HG02610 (cell line): Measurements from ENCODE around the gene SLC48A1.

Source experiments
- ATAC-seq: cut with Tn5 transposase; IDR thresholded peaks from one replicate; pipeline ENCODE4 v1.9.1; 2021; ENCODE audit warnings: mild to moderate bottlenecking, moderate library complexity; ENCODE audit not compliant: unreplicated experiment

SLC48A1 gene

DNA sequence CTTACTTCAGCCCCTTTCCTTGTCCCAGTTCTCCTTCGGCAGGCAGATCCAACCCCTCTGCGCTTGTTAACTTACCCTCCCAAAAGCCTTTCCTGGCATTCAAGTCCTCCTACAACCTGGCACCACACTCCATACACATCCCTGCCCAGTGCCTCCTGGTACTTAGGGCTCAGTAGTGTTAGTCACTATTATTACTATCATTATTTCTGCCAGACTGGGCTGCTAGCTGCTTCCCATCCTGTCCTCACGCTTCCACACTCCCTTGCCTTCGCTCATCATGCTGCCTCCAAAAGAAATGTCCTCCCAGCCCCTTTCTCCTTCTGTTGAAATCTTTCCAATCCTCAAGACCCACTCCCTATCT lies 48.3 kb downstream of the SLC48A1 start:
- no peak for ATAC-seq

DNA sequence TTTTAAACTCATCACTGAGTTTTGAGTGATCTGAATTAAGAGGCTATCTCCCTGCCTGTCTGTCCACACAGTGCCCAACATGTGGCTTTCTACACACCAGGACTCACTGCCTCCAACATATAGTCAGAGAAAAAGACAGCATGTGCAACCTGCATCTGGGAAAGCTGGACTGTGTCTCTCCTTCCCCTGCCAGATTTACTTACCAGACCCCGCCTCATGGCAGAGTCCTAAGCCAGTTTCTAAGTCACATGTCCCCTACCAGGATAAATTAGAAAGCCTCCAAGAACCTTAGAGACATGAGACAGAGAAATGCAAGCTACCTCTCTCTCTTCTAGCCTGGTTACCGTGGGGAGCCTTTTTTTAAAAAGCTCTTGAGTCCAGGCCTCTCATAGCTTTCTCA lies 49.4 kb downstream of the SLC48A1 start:
- no peak for ATAC-seq

DNA sequence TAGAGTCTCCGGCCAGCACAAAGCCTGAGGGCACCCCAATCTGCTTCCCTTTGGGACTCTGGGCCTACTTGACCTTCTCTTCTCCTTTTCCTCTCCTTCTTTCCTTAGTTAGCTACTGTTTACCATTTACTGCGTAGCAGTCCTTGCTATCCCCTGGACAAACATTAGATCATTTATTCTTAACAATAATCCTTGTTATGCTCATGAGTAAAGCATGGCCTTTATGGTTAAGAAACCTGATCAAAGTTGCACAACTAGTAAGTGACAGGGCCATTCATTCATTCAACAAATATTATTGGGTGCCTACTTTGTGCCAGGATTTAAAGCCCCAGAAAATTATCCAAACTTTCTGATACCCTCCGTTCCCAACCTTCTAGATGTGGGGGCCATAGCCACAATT lies 49.8 kb downstream of the SLC48A1 start:
- no peak for ATAC-seq

DNA sequence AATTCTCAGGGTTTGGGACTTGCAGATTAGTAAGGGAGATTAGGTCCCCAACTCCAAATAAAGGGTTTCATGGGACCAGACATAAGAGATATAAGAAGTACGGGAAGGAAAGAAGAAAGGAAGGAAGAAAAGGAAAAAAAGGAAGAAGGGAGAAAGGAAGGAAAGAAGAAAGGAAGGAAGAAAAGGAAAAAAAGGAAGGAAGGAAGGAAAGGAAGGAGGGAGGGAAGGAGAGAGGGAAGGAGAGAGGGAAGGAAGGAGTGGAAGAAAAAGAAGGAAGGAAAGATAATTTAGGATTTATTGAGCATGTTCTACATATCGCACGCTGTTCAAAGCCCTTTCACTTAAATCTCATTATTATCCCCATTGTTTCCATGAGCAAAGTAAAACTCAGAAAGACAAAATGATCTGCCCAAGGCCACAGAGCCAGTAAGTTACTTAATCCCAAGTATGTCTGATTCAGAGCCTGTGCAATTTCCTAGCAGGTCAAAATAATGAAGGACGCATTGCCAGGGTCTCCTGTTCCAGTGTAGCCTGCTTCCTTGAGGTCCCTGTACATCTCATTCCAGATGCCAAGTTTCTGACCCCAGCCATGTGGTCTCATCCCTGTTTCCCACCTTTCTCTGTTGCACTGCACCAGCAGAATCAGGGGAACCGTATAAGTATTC lies 50.5 kb downstream of the SLC48A1 start:
- ATAC-seq = no peak

DNA sequence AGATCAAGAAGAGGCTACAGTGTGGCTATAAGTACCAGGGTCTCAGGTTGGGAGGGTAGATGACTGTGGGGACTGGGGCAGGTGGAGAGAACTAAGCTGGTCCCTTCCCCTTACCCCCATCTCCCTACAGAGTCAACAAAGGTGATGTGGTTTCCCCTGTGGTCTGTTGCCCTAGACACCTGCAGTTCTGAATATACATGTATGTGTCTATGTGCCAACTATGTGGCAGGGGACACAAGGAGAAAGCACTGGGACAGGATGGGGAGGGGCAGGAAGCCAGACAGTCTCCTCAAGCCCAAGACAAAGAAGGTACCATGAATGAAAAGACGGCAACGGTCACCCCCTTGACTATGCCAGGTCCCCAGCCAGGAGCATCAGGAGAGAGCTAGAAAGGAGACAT lies 51.2 kb downstream of the SLC48A1 start:
- no peak for ATAC-seq

DNA sequence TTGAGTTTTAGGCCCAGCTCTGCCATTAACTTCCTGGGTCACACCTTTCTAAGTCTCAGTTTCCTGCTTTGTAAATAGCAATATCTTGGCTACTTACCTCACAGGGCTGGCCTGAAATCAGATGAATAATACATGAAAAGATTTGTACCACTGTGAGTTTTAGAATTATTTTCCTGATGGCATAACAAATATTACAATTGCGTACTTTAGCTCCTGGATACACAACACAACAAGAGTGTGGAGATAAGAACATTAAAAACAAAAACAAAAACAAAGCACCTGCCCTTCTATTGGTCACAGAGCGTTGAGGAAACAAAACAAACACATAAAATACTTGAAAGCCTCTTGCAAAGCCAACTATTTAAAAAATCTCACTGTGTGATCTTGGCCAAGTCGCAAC lies 51.6 kb downstream of the SLC48A1 start:
- no peak for ATAC-seq

DNA sequence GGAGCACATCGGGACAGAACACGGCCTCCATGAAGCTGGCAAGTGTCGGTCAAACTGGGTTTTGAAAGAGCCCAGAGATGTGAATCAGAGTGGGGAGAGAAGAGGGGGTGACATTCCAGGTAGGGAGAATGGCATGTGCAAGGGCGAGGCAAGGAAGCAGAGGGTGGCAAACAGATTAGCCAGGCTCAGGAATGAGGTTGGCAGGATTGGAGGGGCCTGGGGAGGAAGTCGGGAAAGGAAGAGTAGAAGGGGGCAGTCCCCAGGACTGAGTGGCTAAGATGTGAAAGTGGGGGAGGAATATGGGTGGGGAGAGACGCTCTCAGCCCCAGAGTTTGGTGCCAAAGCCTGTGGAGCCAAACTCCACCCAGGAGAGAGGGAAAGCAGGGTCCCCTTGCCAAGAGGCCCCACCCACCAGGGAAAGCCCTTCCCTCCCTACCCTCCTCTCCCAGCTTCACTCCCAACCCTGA lies 52.2 kb downstream of the SLC48A1 start:
- ATAC-seq = no peak

DNA sequence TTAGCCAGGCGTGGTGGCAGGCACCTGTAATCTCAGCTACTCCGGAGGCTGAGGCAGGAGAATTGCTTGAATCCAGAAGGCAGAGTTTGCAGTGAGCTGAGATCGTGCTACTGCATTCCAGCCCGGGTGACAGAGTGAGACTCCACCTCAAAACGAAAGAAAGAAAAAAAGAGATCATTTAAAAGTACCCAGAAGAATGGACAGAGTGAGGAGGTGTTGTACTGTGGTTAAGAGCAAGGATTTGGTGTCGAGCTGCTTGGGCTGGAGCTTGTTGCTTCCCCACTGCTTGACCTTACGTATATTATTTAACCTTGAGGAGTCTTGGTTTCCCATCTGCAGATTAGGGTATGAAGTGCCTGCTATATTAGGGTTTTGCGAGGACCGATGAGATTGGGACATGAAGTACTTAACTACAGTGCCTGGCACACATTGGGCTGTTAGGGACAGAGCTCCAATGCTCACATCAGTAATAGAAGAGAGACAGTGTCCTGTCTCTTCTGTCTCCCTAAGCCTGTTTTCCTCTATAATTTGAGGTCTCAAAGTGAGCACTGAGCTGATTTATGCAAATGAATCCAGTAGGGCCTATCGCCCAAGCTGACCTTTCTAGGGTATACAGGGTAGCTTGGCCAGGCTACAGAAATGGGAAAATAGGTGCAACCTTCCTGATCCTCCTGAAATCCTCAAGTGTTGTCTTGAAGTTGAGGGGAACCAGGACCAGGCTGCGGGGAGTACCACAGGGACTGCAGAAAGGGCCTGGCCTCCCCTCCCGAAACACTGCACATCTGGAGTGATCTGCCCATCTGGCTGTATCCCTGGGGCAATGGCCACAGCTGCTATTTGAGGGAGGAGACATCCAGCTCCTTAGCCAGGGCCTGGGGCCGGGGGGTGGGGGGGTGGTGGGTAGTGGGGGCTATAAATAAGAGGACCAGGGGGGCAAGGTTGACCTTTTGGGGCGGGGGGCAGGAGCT lies 55.3 kb downstream of the SLC48A1 start:
- no peak for ATAC-seq

DNA sequence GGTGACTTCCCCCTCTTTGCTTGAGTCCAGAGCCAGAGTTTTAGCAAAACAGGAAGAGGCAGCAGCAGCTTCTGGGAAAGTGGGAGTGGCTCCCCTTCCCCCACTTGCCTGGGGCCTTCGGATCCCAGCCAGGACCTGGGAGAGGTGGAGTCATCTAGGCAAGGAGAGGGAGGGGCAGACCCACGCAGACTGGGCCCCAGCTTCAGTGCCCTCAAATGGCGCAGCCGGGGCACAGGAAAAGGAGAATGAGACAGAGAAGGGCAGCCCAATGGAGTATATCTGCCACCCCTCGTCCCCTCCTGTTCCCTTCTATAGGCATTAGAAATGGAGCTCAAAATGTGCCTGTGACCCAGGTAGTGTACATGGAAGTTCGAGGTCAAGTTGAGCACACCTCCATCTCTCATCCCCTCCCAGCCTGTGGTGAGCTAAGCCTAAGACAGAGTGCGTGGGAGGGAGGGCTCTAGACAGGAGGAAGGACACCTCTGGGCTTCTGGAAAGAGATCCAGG lies 56.0 kb downstream of the SLC48A1 start:
- ATAC-seq = no peak

DNA sequence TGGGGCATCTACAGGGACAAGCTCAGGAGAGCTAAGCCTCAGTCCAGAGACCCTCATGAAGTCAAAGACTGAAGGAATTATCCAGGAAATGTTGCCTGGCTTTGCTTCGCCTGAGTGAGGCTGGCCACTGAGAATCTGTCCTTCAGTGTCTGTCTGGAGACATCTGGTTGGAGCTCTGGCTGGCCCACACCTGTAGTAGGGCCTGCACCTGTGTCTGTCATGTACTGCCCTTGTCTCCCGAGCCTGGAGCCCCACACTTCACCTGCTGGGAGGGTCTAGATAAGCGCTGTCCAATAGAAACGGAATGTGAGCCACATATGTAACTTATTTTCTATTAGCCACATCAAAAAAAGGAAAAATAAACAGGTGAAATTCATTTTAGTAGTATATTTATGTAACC lies 56.5 kb downstream of the SLC48A1 start:
- ATAC-seq = no peak
